Measurements from ENCODE around the gene NSD2. TPM values are rescaled to one million over a fixed set of nuclear protein-coding genes. Genes with fewer than 3 reads are reported as not detected.

The NSD2 gene
- total RNA-seq, 4 donors from 2014 or later = 30.9 to 63.7 (median 40.3) TPM

DNA sequence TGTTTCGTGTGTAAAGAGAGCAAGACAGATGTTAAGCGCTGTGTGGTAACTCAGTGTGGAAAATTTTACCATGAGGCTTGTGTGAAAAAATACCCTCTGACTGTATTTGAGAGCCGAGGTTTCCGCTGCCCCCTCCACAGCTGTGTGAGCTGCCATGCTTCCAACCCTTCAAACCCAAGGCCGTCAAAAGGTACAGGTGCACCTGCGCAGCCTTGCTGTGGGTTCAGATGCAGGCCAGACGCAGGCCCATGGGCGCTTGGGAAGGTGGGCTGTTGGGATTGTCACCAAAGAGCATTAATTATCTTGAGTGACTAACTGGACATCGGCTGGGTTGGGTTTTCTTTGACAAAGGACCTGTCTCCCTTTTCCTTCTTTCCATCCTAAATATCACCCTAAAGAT is 82.1 kb downstream of the NSD2 start:
- 97% methylated on average over 9 of the region's 9 CpGs for WGBS, 2 donors
- Histone ChIP-seq H3K4me1 (no peaks in the 10 kb centered on the region), H3K27me3 (no peaks in the 10 kb centered on the region), H3K9me3 (no peaks in the 10 kb centered on the region), H3K27ac (no peak overlapping the region), H3K36me3 (peaks cover 13 to 14% of the 10 kb centered on the region in 2 donors), H3K4me3 (replicated peaks in 1 of 3) (no peak overlapping the region)
- TF ChIP-seq POLR2A (IDR thresholded peaks at IDR 0.05) = no peak
- TF ChIP-seq, protein P1, sequence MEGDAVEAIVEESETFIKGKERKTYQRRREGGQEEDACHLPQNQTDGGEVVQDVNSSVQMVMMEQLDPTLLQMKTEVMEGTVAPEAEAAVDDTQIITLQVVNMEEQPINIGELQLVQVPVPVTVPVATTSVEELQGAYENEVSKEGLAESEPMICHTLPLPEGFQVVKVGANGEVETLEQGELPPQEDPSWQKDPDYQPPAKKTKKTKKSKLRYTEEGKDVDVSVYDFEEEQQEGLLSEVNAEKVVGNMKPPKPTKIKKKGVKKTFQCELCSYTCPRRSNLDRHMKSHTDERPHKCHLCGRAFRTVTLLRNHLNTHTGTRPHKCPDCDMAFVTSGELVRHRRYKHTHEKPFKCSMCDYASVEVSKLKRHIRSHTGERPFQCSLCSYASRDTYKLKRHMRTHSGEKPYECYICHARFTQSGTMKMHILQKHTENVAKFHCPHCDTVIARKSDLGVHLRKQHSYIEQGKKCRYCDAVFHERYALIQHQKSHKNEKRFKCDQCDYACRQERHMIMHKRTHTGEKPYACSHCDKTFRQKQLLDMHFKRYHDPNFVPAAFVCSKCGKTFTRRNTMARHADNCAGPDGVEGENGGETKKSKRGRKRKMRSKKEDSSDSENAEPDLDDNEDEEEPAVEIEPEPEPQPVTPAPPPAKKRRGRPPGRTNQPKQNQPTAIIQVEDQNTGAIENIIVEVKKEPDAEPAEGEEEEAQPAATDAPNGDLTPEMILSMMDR (IDR thresholded peaks at IDR 0.05) = no peak
- intact Hi-C loops (cut with DNase I) = no loop called here
- DNase-seq = no peak

DNA sequence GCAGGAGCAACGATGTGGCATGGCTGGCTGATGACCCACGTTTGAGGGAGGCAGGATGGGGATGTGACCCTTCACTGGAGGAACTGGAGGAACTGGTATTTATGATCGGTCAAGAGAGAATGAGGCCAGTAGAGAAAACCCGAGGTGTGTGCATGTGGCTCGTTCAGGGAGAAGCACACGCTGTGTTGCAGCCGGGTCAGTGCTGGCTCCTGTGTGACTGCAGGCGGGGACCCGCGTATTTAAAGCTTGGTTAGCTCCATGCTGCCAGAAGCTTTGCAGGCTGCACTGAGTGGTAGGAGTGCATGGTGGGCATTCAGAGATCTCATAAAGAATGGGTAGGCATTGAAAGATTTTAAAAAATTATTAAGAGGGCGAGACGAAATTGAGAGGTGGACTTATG is 85.4 kb downstream of the NSD2 start:
- no peaks in the 10 kb centered on the region for H3K27me3 ChIP-seq
- no peaks in the 10 kb centered on the region for H3K9me3 ChIP-seq
- H3K4me1 ChIP-seq = no peaks in the 10 kb centered on the region
- 86 to 89% methylated on average over 12 of the region's 12 CpGs for WGBS, 2 donors
- DNase-seq = no peak
- H3K36me3 ChIP-seq = peaks cover 23 to 30% of the 10 kb centered on the region in 2 donors
- no peak for TF ChIP-seq POLR2A (IDR thresholded peaks at IDR 0.05)
- TF ChIP-seq, protein P1 (IDR thresholded peaks at IDR 0.05) = no peak
- no peak overlapping the region for H3K27ac ChIP-seq
- H3K4me3 ChIP-seq (replicated peaks in 1 of 3) = no peak overlapping the region
- intact Hi-C loops (cut with DNase I) = no loop called here

GRCh38 chr4:1958276-1959103 is 87.3 kb downstream of the NSD2 start:
- intact Hi-C loops (cut with DNase I) = no loop called here
- no peak for TF ChIP-seq POLR2A (IDR thresholded peaks at IDR 0.05)
- TF ChIP-seq, protein P1 (IDR thresholded peaks at IDR 0.05) = no peak
- no peaks in the 10 kb centered on the region for H3K27me3 ChIP-seq
- no peak for DNase-seq
- no peak overlapping the region for H3K4me3 ChIP-seq (replicated peaks in 1 of 3)
- 93 to 97% methylated on average over 15 of the region's 15 CpGs for WGBS, 2 donors
- no peaks in the 10 kb centered on the region for H3K4me1 ChIP-seq
- H3K27ac ChIP-seq = no peak overlapping the region
- no peaks in the 10 kb centered on the region for H3K9me3 ChIP-seq
- H3K36me3 ChIP-seq = peaks cover 17 to 38% of the 10 kb centered on the region in 2 donors

GRCh38 chr4:1959104-1959384 is 87.9 kb downstream of the NSD2 start:
- H3K4me3 ChIP-seq (replicated peaks in 1 of 3) = no peak overlapping the region
- H3K27me3 ChIP-seq = no peaks in the 10 kb centered on the region
- no peaks in the 10 kb centered on the region for H3K9me3 ChIP-seq
- intact Hi-C loops (cut with DNase I) = no loop called here
- WGBS, 2 donors = 83 to 96% methylated on average over 5 of the region's 5 CpGs
- peaks cover 17 to 38% of the 10 kb centered on the region in 2 donors for H3K36me3 ChIP-seq
- H3K27ac ChIP-seq = no peak overlapping the region
- no peak for DNase-seq
- no peaks in the 10 kb centered on the region for H3K4me1 ChIP-seq
- no peak for TF ChIP-seq POLR2A (IDR thresholded peaks at IDR 0.05)
- TF ChIP-seq, protein P1 (IDR thresholded peaks at IDR 0.05) = no peak

- Histone ChIP-seq H3K4me3 (replicated peaks in 1 of 3) (no peak overlapping the region), H3K36me3 (peaks cover 17 to 37% of the 10 kb centered on the region in 2 donors), H3K4me1 (no peaks in the 10 kb centered on the region), H3K27me3 (no peaks in the 10 kb centered on the region), H3K27ac (no peak overlapping the region), H3K9me3 (no peaks in the 10 kb centered on the region)
- no peak for DNase-seq
- intact Hi-C loops (cut with DNase I) = no loop called here
- TF ChIP-seq POLR2A (IDR thresholded peaks at IDR 0.05) = no peak
- TF ChIP-seq, protein P1 (IDR thresholded peaks at IDR 0.05) = no peak
- WGBS, 2 donors = 82 to 84% methylated on average over 7 of the region's 7 CpGs
Measured at GRCh38 chr4:1960170-1960825, 89.1 kb downstream of the NSD2 start.
